Activated T-cell treated with anti-CD3 and anti-CD28 coated beads, Interleukin-2, amount 50 U/mL, for 72 hours (primary cell): Measurements from ENCODE around the gene EMP2. TPM values are rescaled to one million over a fixed set of nuclear protein-coding genes. Genes with fewer than 3 reads are reported as not detected.

Source experiments
- ATAC-seq, 2 donors: fragments of 150-1000 bp; cut with Tn5 transposase; replicated peaks in 1 of 2; 2 replicates each; pipeline ENCODE4 v1.10.0; 2021; ENCODE audit warnings: moderate library complexity in 2 of 2, mild to moderate bottlenecking in 1 of 2
- DNase-seq, 2 donors: peaks; one replicate each; pipeline ENCODE4 v3.0.0; 2021 to 2022; ENCODE audit warnings: mixed read lengths in 1 of 2
- H3K27ac Mint-ChIP-seq: one replicate; pipeline ENCODE4 v1.8.0; 2022; ENCODE audit warnings: mild to moderate bottlenecking, moderate library complexity, mixed read lengths
- H3K27me3 Mint-ChIP-seq: one replicate; pipeline ENCODE4 v1.8.0; 2022; ENCODE audit warnings: low read depth, mixed read lengths
- H3K36me3 Mint-ChIP-seq, 2 donors: one replicate each; pipeline ENCODE4 v1.8.0; 2022; ENCODE audit warnings: mixed read lengths in 2 of 2, mild to moderate bottlenecking in 1 of 2; ENCODE audit not compliant: insufficient read depth in 2 of 2
- H3K4me1 Mint-ChIP-seq: one replicate; pipeline ENCODE4 v1.8.0; 2022; ENCODE audit warnings: low read depth, mixed read lengths
- H3K4me3 Mint-ChIP-seq, 2 donors: one replicate each; pipeline ENCODE4 v1.8.0; 2022; ENCODE audit warnings: mild to moderate bottlenecking in 2 of 2, mixed read lengths in 2 of 2, moderate library complexity in 2 of 2
- H3K9me3 Mint-ChIP-seq, 2 donors: one replicate each; pipeline ENCODE4 v1.8.0; 2022; ENCODE audit warnings: mixed read lengths in 2 of 2
- total RNA-seq, 2 donors: library from RNA; stranded (reverse); gene quantifications; one replicate each; pipeline ENCODE4 v1.2.3, GENCODE V29; 2022

The EMP2 gene
- total RNA-seq, 2 donors from 2014 or later = 0.07 TPM; not detected in 1

- no peaks in the 10 kb centered on the region for H3K4me1 Mint-ChIP-seq
- ATAC-seq = no peak
- H3K9me3 Mint-ChIP-seq = no peaks in the 10 kb centered on the region
- no peaks in the 10 kb centered on the region for H3K27me3 Mint-ChIP-seq
- no peak overlapping the region for H3K4me3 Mint-ChIP-seq
- no peak for DNase-seq
- H3K36me3 Mint-ChIP-seq = no peaks in the 10 kb centered on the region
- H3K27ac Mint-ChIP-seq = no peak overlapping the region
Measured at GRCh38 chr16:10616756-10617640, 36.6 kb upstream of the EMP2 start.

GRCh38 chr16:10616419-10616755 lies 36.0 kb upstream of the EMP2 start:
- Mint-ChIP-seq H3K27ac (no peak overlapping the region), H3K4me3 (no peak overlapping the region), H3K27me3 (no peaks in the 10 kb centered on the region), H3K9me3 (no peaks in the 10 kb centered on the region), H3K36me3 (no peaks in the 10 kb centered on the region), H3K4me1 (no peaks in the 10 kb centered on the region)
- no peak for ATAC-seq
- no peak for DNase-seq

- ATAC-seq (no peak), DNase-seq (no peak)
- H3K9me3 Mint-ChIP-seq = no peaks in the 10 kb centered on the region
- no peaks in the 10 kb centered on the region for H3K36me3 Mint-ChIP-seq
- no peak overlapping the region for H3K27ac Mint-ChIP-seq
- H3K4me3 Mint-ChIP-seq = no peak overlapping the region
- no peaks in the 10 kb centered on the region for H3K27me3 Mint-ChIP-seq
- H3K4me1 Mint-ChIP-seq = no peaks in the 10 kb centered on the region
Measured at GRCh38 chr16:10614685-10615084, 34.3 kb upstream of the EMP2 start.

- no peak overlapping the region for H3K4me3 Mint-ChIP-seq
- H3K27me3 Mint-ChIP-seq = no peaks in the 10 kb centered on the region
- H3K36me3 Mint-ChIP-seq = no peaks in the 10 kb centered on the region
- peak in 1 of 2 donors; percentile 77 for ATAC-seq
- H3K4me1 Mint-ChIP-seq = no peaks in the 10 kb centered on the region
- no peak overlapping the region for H3K27ac Mint-ChIP-seq
- no peaks in the 10 kb centered on the region for H3K9me3 Mint-ChIP-seq
- DNase-seq = peak in 1 of 2 donors; percentile 2
Measured at GRCh38 chr16:10613785-10614485, 33.5 kb upstream of the EMP2 start.

GRCh38 chr16:10612649-10613179 lies 32.3 kb upstream of the EMP2 start:
- Mint-ChIP-seq H3K27me3 (no peaks in the 10 kb centered on the region), H3K36me3 (no peaks in the 10 kb centered on the region), H3K27ac (no peak overlapping the region), H3K4me1 (no peaks in the 10 kb centered on the region), H3K9me3 (no peaks in the 10 kb centered on the region), H3K4me3 (no peak overlapping the region)
- no peak for DNase-seq
- no peak for ATAC-seq

- no peaks in the 10 kb centered on the region for H3K4me1 Mint-ChIP-seq
- H3K36me3 Mint-ChIP-seq = no peaks in the 10 kb centered on the region
- H3K27me3 Mint-ChIP-seq = peaks cover 3% of the 10 kb centered on the region
- H3K9me3 Mint-ChIP-seq = no peaks in the 10 kb centered on the region
- ATAC-seq = no peak
- no peak for DNase-seq
- no peak overlapping the region for H3K4me3 Mint-ChIP-seq
- no peak overlapping the region for H3K27ac Mint-ChIP-seq
Measured at GRCh38 chr16:10611825-10612342, 31.5 kb upstream of the EMP2 start.

GRCh38 chr16:10610499-10611184 lies 30.2 kb upstream of the EMP2 start:
- Mint-ChIP-seq H3K27me3 (peaks cover 10% of the 10 kb centered on the region), H3K36me3 (no peaks in the 10 kb centered on the region), H3K4me3 (no peak overlapping the region), H3K27ac (no peak overlapping the region), H3K9me3 (no peaks in the 10 kb centered on the region), H3K4me1 (no peaks in the 10 kb centered on the region)
- DNase-seq = no peak
- ATAC-seq = no peak

- H3K27me3 Mint-ChIP-seq = peaks cover 10% of the 10 kb centered on the region
- H3K36me3 Mint-ChIP-seq = no peaks in the 10 kb centered on the region
- no peaks in the 10 kb centered on the region for H3K9me3 Mint-ChIP-seq
- ATAC-seq (no peak), DNase-seq (no peak)
- no peak overlapping the region for H3K27ac Mint-ChIP-seq
- H3K4me1 Mint-ChIP-seq = no peaks in the 10 kb centered on the region
- no peak overlapping the region for H3K4me3 Mint-ChIP-seq
Measured at GRCh38 chr16:10609402-10609774, 29.0 kb upstream of the EMP2 start.

GRCh38 chr16:10608687-10609401 lies 28.4 kb upstream of the EMP2 start:
- ATAC-seq (no peak), DNase-seq (no peak)
- Mint-ChIP-seq H3K4me3 (no peak overlapping the region), H3K9me3 (no peaks in the 10 kb centered on the region), H3K27ac (no peak overlapping the region), H3K27me3 (peaks cover 10% of the 10 kb centered on the region), H3K4me1 (no peaks in the 10 kb centered on the region), H3K36me3 (no peaks in the 10 kb centered on the region)

GRCh38 chr16:10607157-10607556 lies 26.8 kb upstream of the EMP2 start:
- Mint-ChIP-seq H3K4me1 (no peaks in the 10 kb centered on the region), H3K9me3 (no peaks in the 10 kb centered on the region), H3K36me3 (no peaks in the 10 kb centered on the region), H3K4me3 (no peak overlapping the region), H3K27ac (no peak overlapping the region), H3K27me3 (peaks cover 10% of the 10 kb centered on the region)
- no peak for ATAC-seq
- no peak for DNase-seq

GRCh38 chr16:10606607-10607006 lies 26.2 kb upstream of the EMP2 start:
- Mint-ChIP-seq H3K4me1 (no peaks in the 10 kb centered on the region), H3K9me3 (no peaks in the 10 kb centered on the region), H3K27ac (no peak overlapping the region), H3K36me3 (no peaks in the 10 kb centered on the region), H3K27me3 (peaks cover 10% of the 10 kb centered on the region), H3K4me3 (no peak overlapping the region)
- DNase-seq = no peak
- no peak for ATAC-seq

GRCh38 chr16:10605636-10606035 lies 25.2 kb upstream of the EMP2 start:
- DNase-seq (no peak), ATAC-seq (no peak)
- no peaks in the 10 kb centered on the region for H3K9me3 Mint-ChIP-seq
- H3K27ac Mint-ChIP-seq = no peak overlapping the region
- peaks cover 4% of the 10 kb centered on the region for H3K4me1 Mint-ChIP-seq
- no peak overlapping the region for H3K4me3 Mint-ChIP-seq
- no peaks in the 10 kb centered on the region for H3K36me3 Mint-ChIP-seq
- H3K27me3 Mint-ChIP-seq = peaks cover 10% of the 10 kb centered on the region
